RWPE1 (cell line): ENCODE data around the gene OLFM2.

Source experiments
- CTCF ChIA-PET: fragments of 350-600 bp; sonication (Branson Sonifier 250); formaldehyde crosslinking; extraction: SDS; loops from one replicate; lab custom pipeline; 2021; lab: Yijun Ruan, JAX
- POLR2A ChIA-PET: fragments of 400-600 bp; formaldehyde crosslinking; extraction: SDS; loops from one replicate; lab custom pipeline; 2020; ENCODE audit warnings: antibody characterized with exemption; ENCODE audit not compliant: low non-redundant PET; lab: Yijun Ruan, JAX
- DNase-seq: peaks from one replicate; pipeline ENCODE4 v3.0.0; 2012; ENCODE audit warnings: low spot score
- H3K27ac ChIP-seq: fragments of 450-650 bp; 2 replicates; pipeline ENCODE4 v1.5.1; 2017
- CTCF ChIP-seq: fragments of 450-650 bp; conservative IDR thresholded peaks from 2 replicates; pipeline ENCODE4 v1.5.1; 2017; ENCODE audit warnings: low read depth, mild to moderate bottlenecking

Gene OLFM2

GRCh38 chr19:9842834-9843625 lies 93.3 kb downstream of the OLFM2 start:
- H3K27ac ChIP-seq = no peak overlapping the region
- TF ChIP-seq CTCF = no peak
- CTCF ChIA-PET = no interaction called here
- DNase-seq = no peak
- POLR2A ChIA-PET = no interaction called here

DNA sequence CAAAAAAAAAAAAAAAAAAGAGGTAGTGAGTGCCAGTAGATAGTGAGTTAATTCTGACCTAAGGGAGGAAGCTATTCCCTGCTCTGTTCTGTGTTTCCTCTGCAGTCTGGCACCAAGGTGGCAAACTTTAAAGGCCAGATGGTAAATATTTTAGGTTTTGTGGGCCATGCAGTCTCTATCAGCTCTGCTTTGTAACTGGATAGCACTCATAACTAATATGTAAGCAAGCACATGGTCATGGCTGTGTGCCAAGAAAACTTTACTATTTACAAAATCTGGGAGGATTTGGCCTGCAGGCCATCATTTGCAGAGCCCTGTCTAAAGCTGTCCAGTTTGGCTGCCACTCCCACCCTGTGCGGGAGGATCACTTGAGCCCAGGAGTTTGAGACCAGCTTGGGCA lies 96.9 kb downstream of the OLFM2 start:
- TF ChIP-seq CTCF = no peak
- POLR2A ChIA-PET = no interaction called here
- no peak for DNase-seq
- CTCF ChIA-PET = no interaction called here
- H3K27ac ChIP-seq = no peak overlapping the region

GRCh38 chr19:9838324-9838723 lies 98.0 kb downstream of the OLFM2 start:
- DNase-seq = no peak
- POLR2A ChIA-PET = no interaction called here
- no peak for TF ChIP-seq CTCF
- CTCF ChIA-PET = no interaction called here
- H3K27ac ChIP-seq = no peak overlapping the region

GRCh38 chr19:9836021-9836420 lies 100.3 kb downstream of the OLFM2 start:
- ChIA-PET CTCF (no interaction called here), POLR2A (no interaction called here)
- TF ChIP-seq CTCF = no peak
- peak overlapping the region; percentile 71 for H3K27ac ChIP-seq
- no peak for DNase-seq

- POLR2A ChIA-PET = interaction anchor here (0.7 kb wide), 1 partner anchor 12 kb away, joined by 3 read pairs; no protein-coding TSS in a partner anchor
These were observed 100.8 kb downstream of the OLFM2 start for GRCh38 chr19:9835507-9835949.

More at GRCh38 chr19:9835507-9835949, 100.8 kb downstream of the OLFM2 start:
- no peak for DNase-seq
- TF ChIP-seq CTCF = no peak
- CTCF ChIA-PET = interaction anchor here (1.1 kb wide), 1 partner anchor 403 kb away, joined by 5 read pairs; no protein-coding TSS in a partner anchor
- H3K27ac ChIP-seq = peak overlapping the region; percentile 71
